Left ventricle myocardium inferior (tissue), 1 donor: ENCODE results near the gene RPL36. TPM values are rescaled to one million over a fixed set of nuclear protein-coding genes. Genes with fewer than 3 reads are reported as not detected.
"Not testable (repeated sequence)": the region's sequence is repeated elsewhere in the genome, so short reads cannot be mapped to it uniquely, and the experiment has no call there.

ENCODE experiments used
- DNase-seq: peaks from one replicate; pipeline ENCODE4 v3.0.0-alpha.2; 2020
- H3K27ac ChIP-seq: fragments of 200-600 bp; replicated peaks from 2 replicates; pipeline ENCODE4 v1.8.0; 2021
- H3K27me3 ChIP-seq: fragments of 200-600 bp; 2 replicates; pipeline ENCODE4 v1.8.0; 2021; ENCODE audit warnings: low read depth
- H3K36me3 ChIP-seq: fragments of 200-600 bp; 2 replicates; pipeline ENCODE4 v1.8.0; 2021
- H3K4me1 ChIP-seq: fragments of 200-600 bp; 2 replicates; pipeline ENCODE4 v1.8.0; 2021
- H3K4me3 ChIP-seq: fragments of 200-600 bp; 2 replicates; pipeline ENCODE4 v1.8.0; 2021; ENCODE audit warnings: mild to moderate bottlenecking, moderate library complexity
- H3K9me3 ChIP-seq: fragments of 200-600 bp; replicated peaks from 2 replicates; pipeline ENCODE4 v1.8.0; 2021
- intact Hi-C: fragments of 100-400 bp; cut with micrococcal nuclease; formaldehyde crosslinking; loops from one replicate; pipeline ENCODE4 v1.11.0; 2022
- total RNA-seq: library from RNA; stranded (reverse); fragmentation: NEBNext Ultra II Directional; extraction: Animal tissue kit (Norgen Biotek cat#: 25700); gene quantifications from one replicate; pipeline ENCODE4 v1.2.1, GENCODE V29; 2021
- TF ChIP-seq, protein P1 (sequence below): fragments of 200-600 bp; IDR thresholded peaks from 2 replicates; pipeline ENCODE4 v1.8.0; 2021; ENCODE audit warnings: antibody characterized with exemption, mild to moderate bottlenecking, borderline replicate concordance
- donor health status: DM: no; HTN: yes; CAD: no; lungs with severe emphysema.

The RPL36 gene
- total RNA-seq, 1 donor from 2014 or later = 407 TPM

DNA sequence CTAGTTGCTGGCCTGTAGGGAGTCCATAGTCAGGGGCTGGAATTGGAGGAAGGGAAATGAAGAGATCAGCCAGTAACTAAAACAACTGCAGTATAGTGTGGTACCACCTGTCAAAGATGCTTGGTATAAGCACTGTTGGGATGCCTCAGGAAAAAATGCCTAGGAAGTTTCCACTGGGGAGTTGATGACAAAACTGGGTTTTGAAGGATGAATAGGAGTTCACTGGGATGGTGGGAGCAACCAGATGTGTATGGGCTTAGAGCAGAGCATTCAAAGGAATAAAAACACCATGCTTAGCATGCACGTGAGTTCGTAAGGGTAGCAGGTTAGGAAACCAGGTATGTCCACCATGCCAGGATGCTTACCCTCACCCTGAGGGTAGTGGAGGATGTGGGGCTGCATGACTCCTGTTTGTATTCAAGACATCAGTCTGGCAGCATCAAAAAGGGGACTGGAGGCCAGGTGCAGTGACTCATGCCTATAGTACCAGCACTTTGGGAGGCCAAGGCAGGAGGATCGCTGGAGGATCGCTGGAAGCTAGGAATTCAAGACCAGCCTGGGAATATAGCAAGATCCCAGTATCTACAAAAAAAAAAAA, 37.5 kb downstream of the RPL36 start:
- H3K36me3 ChIP-seq = no peaks in the 10 kb centered on the region
- peaks cover 27% of the 10 kb centered on the region for H3K9me3 ChIP-seq
- intact Hi-C loops = no loop called here
- H3K4me3 ChIP-seq = no peak overlapping the region
- no peak overlapping the region for H3K27ac ChIP-seq
- H3K27me3 ChIP-seq = peaks cover 3% of the 10 kb centered on the region
- DNase-seq = no peak
- TF ChIP-seq, protein P1, sequence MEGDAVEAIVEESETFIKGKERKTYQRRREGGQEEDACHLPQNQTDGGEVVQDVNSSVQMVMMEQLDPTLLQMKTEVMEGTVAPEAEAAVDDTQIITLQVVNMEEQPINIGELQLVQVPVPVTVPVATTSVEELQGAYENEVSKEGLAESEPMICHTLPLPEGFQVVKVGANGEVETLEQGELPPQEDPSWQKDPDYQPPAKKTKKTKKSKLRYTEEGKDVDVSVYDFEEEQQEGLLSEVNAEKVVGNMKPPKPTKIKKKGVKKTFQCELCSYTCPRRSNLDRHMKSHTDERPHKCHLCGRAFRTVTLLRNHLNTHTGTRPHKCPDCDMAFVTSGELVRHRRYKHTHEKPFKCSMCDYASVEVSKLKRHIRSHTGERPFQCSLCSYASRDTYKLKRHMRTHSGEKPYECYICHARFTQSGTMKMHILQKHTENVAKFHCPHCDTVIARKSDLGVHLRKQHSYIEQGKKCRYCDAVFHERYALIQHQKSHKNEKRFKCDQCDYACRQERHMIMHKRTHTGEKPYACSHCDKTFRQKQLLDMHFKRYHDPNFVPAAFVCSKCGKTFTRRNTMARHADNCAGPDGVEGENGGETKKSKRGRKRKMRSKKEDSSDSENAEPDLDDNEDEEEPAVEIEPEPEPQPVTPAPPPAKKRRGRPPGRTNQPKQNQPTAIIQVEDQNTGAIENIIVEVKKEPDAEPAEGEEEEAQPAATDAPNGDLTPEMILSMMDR = no peak
- H3K4me1 ChIP-seq = no peaks in the 10 kb centered on the region

DNA sequence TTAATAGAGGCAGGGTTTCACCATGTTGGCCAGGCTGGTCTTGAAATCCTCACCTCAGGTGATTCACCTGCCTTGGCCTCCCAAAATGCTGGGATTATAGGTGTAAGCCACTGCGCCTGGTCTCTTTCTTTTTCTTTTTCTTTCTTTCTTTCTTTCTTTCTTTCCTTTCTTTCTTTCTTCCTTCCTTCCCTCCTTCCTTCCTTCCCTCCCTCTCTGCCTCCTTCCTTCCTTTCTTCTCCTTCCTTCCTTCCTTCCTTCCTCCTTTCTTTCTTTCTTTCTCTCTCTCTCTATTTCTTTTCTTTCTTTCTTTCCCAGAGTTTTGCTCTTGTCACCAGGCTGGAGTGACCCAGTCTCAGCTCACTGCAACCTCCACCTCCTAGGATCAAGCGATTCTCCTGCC, 43.1 kb downstream of the RPL36 start:
- H3K27ac ChIP-seq, H3K36me3 ChIP-seq, H3K4me3 ChIP-seq, H3K4me1 ChIP-seq, intact Hi-C loops, DNase-seq: not testable (repeated sequence)
- Histone ChIP-seq H3K9me3 (peaks cover 27% of the 10 kb centered on the region), H3K27me3 (peaks cover 10% of the 10 kb centered on the region)

DNA sequence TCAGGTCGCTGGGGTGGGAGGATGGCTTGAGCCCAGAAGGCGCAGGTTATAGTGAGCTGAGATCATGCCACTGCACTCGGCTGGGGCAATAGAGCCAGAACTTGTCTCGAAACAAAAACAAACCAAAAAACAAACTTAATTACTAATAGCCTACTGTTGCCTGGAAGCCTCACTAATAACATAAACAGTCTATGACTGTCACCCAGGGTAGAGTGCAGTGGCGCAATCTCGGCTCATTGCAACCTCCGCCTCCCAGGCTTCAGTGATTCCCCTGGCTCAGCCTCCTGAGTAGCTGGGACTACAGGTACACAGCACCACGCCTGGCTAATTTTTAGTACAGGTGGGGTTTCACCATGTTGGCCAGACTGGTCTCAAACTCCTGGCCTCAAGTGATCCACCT, 48.3 kb downstream of the RPL36 start:
- TF ChIP-seq, protein P1 = no peak

More for the DNA sequence above, 48.3 kb downstream of the RPL36 start:
- Histone ChIP-seq H3K36me3 (no peaks in the 10 kb centered on the region), H3K27ac (no peak overlapping the region), H3K27me3 (peaks cover 15% of the 10 kb centered on the region), H3K4me3 (no peak overlapping the region), H3K4me1 (no peaks in the 10 kb centered on the region), H3K9me3 (peaks cover 8% of the 10 kb centered on the region)
- intact Hi-C loops = no loop called here
- no peak for DNase-seq

Other genes starting within 250 kb of the RPL36 start
- gene ZNRF4, start 234.9 kb upstream of the RPL36 start, total RNA-seq = not detected
- not detected for gene TINCR, start 122.3 kb upstream of the RPL36 start, total RNA-seq
- gene SAFB2, start 67.5 kb upstream of the RPL36 start, total RNA-seq = 40.5 TPM
- 54.6 TPM for gene SAFB, start 67.2 kb upstream of the RPL36 start, total RNA-seq
- 155 TPM for gene MICOS13, start 9.8 kb upstream of the RPL36 start, total RNA-seq
- gene HSD11B1L, start 9.3 kb upstream of the RPL36 start, total RNA-seq = 4.5 TPM
- gene LONP1, start 29.9 kb downstream of the RPL36 start, total RNA-seq = 104 TPM
- not detected for gene CATSPERD, start 30.3 kb downstream of the RPL36 start, total RNA-seq
- 1.1 TPM for gene PRR22, start 94.5 kb downstream of the RPL36 start, total RNA-seq
- 14.1 TPM for gene DUS3L, start 100.9 kb downstream of the RPL36 start, total RNA-seq
- 22.8 TPM for gene NRTN, start 114.8 kb downstream of the RPL36 start, total RNA-seq
- not detected for gene FUT6, start 149.4 kb downstream of the RPL36 start, total RNA-seq
- gene FUT3, start 161.2 kb downstream of the RPL36 start, total RNA-seq = not detected
- not detected for gene FUT5, start 180.2 kb downstream of the RPL36 start, total RNA-seq
- gene NDUFA11, start 213.5 kb downstream of the RPL36 start, total RNA-seq = 590 TPM
- gene VMAC, start 214.6 kb downstream of the RPL36 start, total RNA-seq = 2.5 TPM
- gene CAPS, start 224.0 kb downstream of the RPL36 start, total RNA-seq = 6.1 TPM